H1 (cell line): ENCODE measurements around the gene PI4KA. TPM values are rescaled to one million over a fixed set of nuclear protein-coding genes. Genes with fewer than 3 reads are reported as not detected.
"Not testable (repeated sequence)": the region's sequence is repeated elsewhere in the genome, so short reads cannot be mapped to it uniquely, and the experiment has no call there.

Experiments used
- CTCF ChIA-PET: fragments of 300-600 bp; sonication (Branson Sonifier 250); formaldehyde crosslinking; loops from one replicate; lab custom pipeline; 2021; ENCODE audit not compliant: partially characterized antibody; lab: Charles Lee
- POLR2A ChIA-PET: fragments of 300-600 bp; sonication (Branson Sonifier 250); formaldehyde crosslinking; loops from one replicate; lab custom pipeline; 2021; ENCODE audit warnings: inconsistent platforms; ENCODE audit not compliant: partially characterized antibody; lab: Charles Lee
- DNase-seq, 2 experiments: peaks; one replicate each; pipeline versions ENCODE4 v3.0.0 to v3.0.0-alpha.2; 2010 to 2022; ENCODE audit warnings: low spot score in 2 of 2, low read depth in 1 of 2, mixed read lengths in 1 of 2
- FAIRE-seq: peaks from 2 replicates; lab custom pipeline; 2011; peaks lifted over from hg19 to GRCh38; lab: Jason Lieb, UNC
- H2AFZ ChIP-seq: 2 replicates; pipeline ENCODE4 v1.8.1; 2012; ENCODE audit warnings: low read length, inconsistent platforms
- H2AK5ac ChIP-seq: 2 replicates; pipeline ENCODE4 v1.6.1; 2013; ENCODE audit warnings: low read depth, low read length
- H2BK120ac ChIP-seq: replicated peaks from 2 replicates; pipeline ENCODE3; 2013; ENCODE audit warnings: low read depth, low read length, inconsistent platforms
- H2BK12ac ChIP-seq: 2 replicates; pipeline ENCODE4 v1.6.1; 2013; ENCODE audit warnings: low read depth, low read length
- H2BK15ac ChIP-seq: 2 replicates; pipeline ENCODE4 v1.6.1; 2013; ENCODE audit warnings: low read length
- H2BK20ac ChIP-seq: 2 replicates; pipeline ENCODE4 v1.6.1; 2013; ENCODE audit warnings: low read length
- H2BK5ac ChIP-seq: 2 replicates; pipeline ENCODE4 v1.6.1; 2013; ENCODE audit warnings: low read depth, low read length
- H3K14ac ChIP-seq: 2 replicates; pipeline ENCODE4 v1.6.1; 2013; ENCODE audit warnings: inconsistent platforms; ENCODE audit not compliant: insufficient read length
- H3K18ac ChIP-seq: 2 replicates; pipeline ENCODE4 v1.6.1; 2013; ENCODE audit warnings: low read length; ENCODE audit errors: extremely low read depth
- H3K23ac ChIP-seq: 2 replicates; pipeline ENCODE4 v1.6.1; 2013; ENCODE audit warnings: inconsistent platforms; ENCODE audit not compliant: insufficient read length
- H3K23me2 ChIP-seq: 2 replicates; pipeline ENCODE4 v1.6.1; 2013; ENCODE audit warnings: low read depth, low read length
- H3K27ac ChIP-seq: 2 replicates; pipeline ENCODE4 v1.6.1; 2011; ENCODE audit warnings: low read depth, low read length, inconsistent platforms
- H3K27me3 ChIP-seq, 4 experiments: replicated peaks in 1 of 4; 1 replicate in 1 of 4; 2 replicates in 3 of 4; pipeline versions ENCODE4 v1.6.1 to v1.8.1; 2011 to 2013; ENCODE audit warnings: low read length in 3 of 4, mild to moderate bottlenecking in 3 of 4, inconsistent platforms in 2 of 4, mixed read lengths in 2 of 4, moderate library complexity in 1 of 4; ENCODE audit not compliant: control insufficient read depth in 3 of 4, insufficient read depth in 3 of 4; ENCODE audit errors: extremely low read depth in 1 of 4
- H3K36me3 ChIP-seq, 4 experiments: 2 replicates each; pipeline versions ENCODE4 v1.6.1 to v1.8.1; 2011 to 2013; ENCODE audit warnings: mild to moderate bottlenecking in 4 of 4, low read length in 3 of 4, moderate library complexity in 2 of 4, control low read depth in 1 of 4, inconsistent platforms in 1 of 4; ENCODE audit not compliant: insufficient read depth in 4 of 4, control insufficient read depth in 2 of 4
- H3K4ac ChIP-seq: replicated peaks from 2 replicates; pipeline ENCODE3; 2013; ENCODE audit warnings: low read length, low read depth, mixed read lengths, inconsistent platforms; ENCODE audit not compliant: insufficient read length
- H3K4me1 ChIP-seq, 4 experiments: replicated peaks in 1 of 4; 1 replicate in 1 of 4; 2 replicates in 3 of 4; pipeline versions ENCODE4 v1.6.1 to v1.8.1; 2011 to 2013; ENCODE audit warnings: low read length in 3 of 4, inconsistent platforms in 2 of 4, mixed read lengths in 1 of 4; ENCODE audit not compliant: insufficient read depth in 4 of 4, control insufficient read depth in 3 of 4
- H3K4me2 ChIP-seq, 2 experiments: 2 replicates each; pipeline versions ENCODE4 v1.6.1 to v1.8.1; 2011 to 2013; ENCODE audit warnings: low read depth in 2 of 2, low read length in 2 of 2, control low read depth in 1 of 2, inconsistent platforms in 1 of 2, mild to moderate bottlenecking in 1 of 2; ENCODE audit not compliant: insufficient read depth in 1 of 2
- H3K4me3 ChIP-seq, 4 experiments: fragments of 200-600, 300-600 bp in 1 of 4; sonication (generic), shearing (Covaris generic), sonication (Bioruptor Twin) in 1 of 4; 2 replicates each; pipeline versions ENCODE4 v1.5.1 to v1.8.1; 2011 to 2016; ENCODE audit warnings: low read length in 4 of 4, low read depth in 3 of 4, control low read depth in 2 of 4, inconsistent platforms in 2 of 4, mild to moderate bottlenecking in 2 of 4, mixed read lengths in 1 of 4, moderate library complexity in 1 of 4; ENCODE audit not compliant: insufficient read depth in 2 of 4; ENCODE audit errors: extremely low read depth in 1 of 4
- H3K56ac ChIP-seq: replicated peaks from 2 replicates; pipeline ENCODE3; 2013; ENCODE audit warnings: low read depth, mild to moderate bottlenecking, mixed read lengths, low read length, inconsistent platforms; ENCODE audit not compliant: insufficient read length
- H3K79me1 ChIP-seq: 2 replicates; pipeline ENCODE4 v1.6.1; 2013; ENCODE audit warnings: low read depth, low read length, control low read depth
- H3K79me2 ChIP-seq, 2 experiments: 2 replicates each; pipeline versions ENCODE4 v1.6.1 to v1.8.1; 2012 to 2013; ENCODE audit warnings: low read length in 2 of 2, mild to moderate bottlenecking in 2 of 2, inconsistent platforms in 1 of 2; ENCODE audit not compliant: insufficient read depth in 2 of 2, control insufficient read depth in 1 of 2
- H3K9ac ChIP-seq, 4 experiments: replicated peaks in 1 of 4; 1 replicate in 1 of 4; 2 replicates in 3 of 4; pipeline versions ENCODE4 v1.6.1 to v1.8.1; 2011 to 2013; ENCODE audit warnings: low read depth in 3 of 4, low read length in 3 of 4, control low read depth in 2 of 4, mild to moderate bottlenecking in 2 of 4, moderate library complexity in 2 of 4, inconsistent platforms in 1 of 4; ENCODE audit errors: extremely low read depth in 1 of 4
- H3K9me3 ChIP-seq, 2 experiments: 2 replicates each; pipeline versions ENCODE4 v1.6.1 to v1.8.1; 2012 to 2013; ENCODE audit warnings: mild to moderate bottlenecking in 2 of 2, moderate library complexity in 2 of 2, control low read depth in 1 of 2, inconsistent platforms in 1 of 2, low read depth in 1 of 2, low read length in 1 of 2, mixed read lengths in 1 of 2; ENCODE audit not compliant: insufficient read depth in 2 of 2
- H4K20me1 ChIP-seq, 2 experiments: replicated peaks in 1 of 2; 2 replicates each; pipeline versions ENCODE3 to v1.8.1; 2011 to 2013; ENCODE audit warnings: inconsistent platforms in 2 of 2, low read length in 2 of 2, mild to moderate bottlenecking in 1 of 2; ENCODE audit not compliant: insufficient read depth in 2 of 2, control insufficient read depth in 1 of 2
- H4K5ac ChIP-seq: 2 replicates; pipeline ENCODE4 v1.6.1; 2013; ENCODE audit warnings: low read length, low read depth, mixed read lengths, inconsistent platforms; ENCODE audit not compliant: insufficient read length
- H4K8ac ChIP-seq: 2 replicates; pipeline ENCODE4 v1.8.0; 2013; ENCODE audit warnings: mild to moderate bottlenecking, moderate library complexity, low read length, inconsistent platforms; ENCODE audit not compliant: insufficient read depth; ENCODE audit errors: extremely low read depth
- H4K91ac ChIP-seq: replicated peaks from 2 replicates; pipeline ENCODE3; 2013; ENCODE audit warnings: low read length, mixed read lengths, inconsistent platforms; ENCODE audit not compliant: insufficient read length
- CEBPB ChIP-seq: IDR thresholded peaks from 2 replicates; pipeline ENCODE4 v1.6.1; 2012; ENCODE audit warnings: low read depth, low read length
- CREB1 ChIP-seq: IDR thresholded peaks from 2 replicates; pipeline ENCODE4 v1.6.1; 2012; ENCODE audit warnings: inconsistent platforms
- EP300 ChIP-seq, 2 experiments: IDR thresholded peaks; 1 replicate in 1 of 2; 2 replicates in 1 of 2; pipeline ENCODE4 v1.6.1; 2011 to 2012; ENCODE audit warnings: low read depth in 2 of 2, low read length in 2 of 2, mild to moderate bottlenecking in 2 of 2, borderline replicate concordance in 1 of 2, inconsistent platforms in 1 of 2, moderate library complexity in 1 of 2
- HDAC6 ChIP-seq: IDR thresholded peaks from one replicate; pipeline ENCODE4 v1.7.1; 2012; ENCODE audit warnings: low read depth, mild to moderate bottlenecking, inconsistent platforms, low read length, moderate library complexity
- KDM1A ChIP-seq: fragments of 200-600, 300-600 bp; sonication (generic); IDR thresholded peaks from 2 replicates; pipeline ENCODE4 v1.7.1; 2016; ENCODE audit warnings: mild to moderate bottlenecking, low read length, borderline replicate concordance
- KDM4A ChIP-seq: IDR thresholded peaks from one replicate; pipeline ENCODE4 v1.7.1; 2012; ENCODE audit warnings: low read depth, mild to moderate bottlenecking, moderate library complexity, low read length, inconsistent platforms; ENCODE audit not compliant: severe bottlenecking
- SAP30 ChIP-seq: fragments of 300-600 bp; sonication (generic); IDR thresholded peaks from 2 replicates; pipeline ENCODE4 v1.7.1; 2012; ENCODE audit warnings: low read length, moderate library complexity, mild to moderate bottlenecking, inconsistent platforms; ENCODE audit not compliant: insufficient read depth, insufficient replicate concordance
- SP1 ChIP-seq: IDR thresholded peaks from 2 replicates; pipeline ENCODE4 v1.6.1; 2011; ENCODE audit warnings: low read depth, low read length
- whole genome bisulfite sequencing, 2 experiments: shearing (Covaris generic) in 1 of 2; methylation state at CpG; one replicate each; pipeline versions ENCODE4 v1.1.6 to v1.1.7; 2013 to 2015; ENCODE audit warnings: low lambda C conversion rate in 2 of 2, mixed read lengths in 2 of 2, inconsistent platforms in 1 of 2, low coverage in 1 of 2, missing lambda C conversion rate in 1 of 2; ENCODE audit not compliant: insufficient replicate concordance in 2 of 2, insufficient coverage in 1 of 2, insufficient read length in 1 of 2; ENCODE audit errors: extremely low coverage in 1 of 2, missing lambda C conversion rate in 1 of 2; 5-methylcytosine and 5-hydroxymethylcytosine counted together
- polyA plus RNA-seq, 7 experiments: library from polyadenylated mRNA; depleted of rRNA in 3 of 7; stranded (reverse) in 5 of 7; unstranded in 2 of 7; fragments of >200 nt in 5 of 7; fragments of 200-250 nt in 2 of 7; gene quantifications; 1 replicate in 5 of 7; 2 replicates in 1 of 7; 4 replicates in 1 of 7; pipeline versions ENCODE4 v1.2.1 to v1.2.3, GENCODE V29; 2011 to 2013; ENCODE audit warnings: missing spikeins in 2 of 7, mixed read lengths in 2 of 7
- total RNA-seq: library from RNA; stranded (reverse); fragmentation: NEBNext Ultra II Directional; extraction: Animal tissue kit (Norgen Biotek cat#: 25700); gene quantifications from 2 replicates; pipeline ENCODE4 v1.2.1, GENCODE V29; 2021

Gene PI4KA
- total and polyA plus RNA-seq, 2 of the 8 experiments (the other 6 are each of a cell fraction or from before 2014, with no cell fraction given): 22.5 to 37.7 TPM

- no peak for TF ChIP-seq KDM4A
- no peak for TF ChIP-seq KDM1A
- no peak for TF ChIP-seq CEBPB
- TF ChIP-seq SAP30: no peak
- no peak for TF ChIP-seq CREB1
- TF ChIP-seq SP1: no peak
- no peak for TF ChIP-seq HDAC6
- TF ChIP-seq EP300 (IDR thresholded peaks at IDR 0.05; ENCODE audit: borderline replicate concordance in 1 of 2, low read depth in 2 of 2, low read length in 2 of 2): no peak
Observed at GRCh38 chr22:20663137-20663828, 195.3 kb downstream of the PI4KA start (continued).

- H4K5ac ChIP-seq, H3K36me3 ChIP-seq, POLR2A ChIA-PET, H4K8ac ChIP-seq, H3K27ac ChIP-seq, H3K4ac ChIP-seq, H3K9ac ChIP-seq, H3K56ac ChIP-seq, H3K27me3 ChIP-seq, H3K79me2 ChIP-seq, H2BK15ac ChIP-seq, FAIRE-seq, H3K14ac ChIP-seq, H4K20me1 ChIP-seq, H3K23ac ChIP-seq, H3K23me2 ChIP-seq, H3K18ac ChIP-seq, H2AK5ac ChIP-seq, H4K91ac ChIP-seq, H2BK12ac ChIP-seq, H2BK20ac ChIP-seq, H3K79me1 ChIP-seq, H2BK5ac ChIP-seq, H3K4me1 ChIP-seq, H3K9me3 ChIP-seq, H2BK120ac ChIP-seq, H3K4me3 ChIP-seq, H3K4me2 ChIP-seq, H2AFZ ChIP-seq: not testable (repeated sequence)
- WGBS, 2 experiments: 81% methylated on average over 4 of the region's 4 CpGs; no CpG with 5 or more reads in 1 of the 2 experiments
- DNase-seq: peak in 1 of 2 experiments; percentile 7
- CTCF ChIA-PET: interaction anchor here (1.2 to 1.6 kb wide), 4 partner anchors 28 to 58 kb away, joined by 3 to 5 read pairs (median 3); no protein-coding TSS in a partner anchor
Observed at GRCh38 chr22:20662524-20663036, 196.0 kb downstream of the PI4KA start.
